ENCODE results near the gene GFI1B. TPM values are rescaled to one million over a fixed set of nuclear protein-coding genes. Genes with fewer than 3 reads are reported as not detected.

Gene GFI1B
- total RNA-seq, 1 donor from 2014 or later = 0.27 TPM

- no peak for TF ChIP-seq CTCF (IDR thresholded peaks at IDR 0.05; ENCODE audit: borderline replicate concordance)
- peaks cover 93% of the 10 kb centered on the region for H3K27me3 ChIP-seq (ENCODE audit: low read depth)
- no peak for DNase-seq
- H3K4me3 ChIP-seq = no peak overlapping the region
- H3K4me1 ChIP-seq = peaks cover 12% of the 10 kb centered on the region
- no peaks in the 10 kb centered on the region for H3K9me3 ChIP-seq (replicated peaks)
- intact Hi-C loops (cut with micrococcal nuclease) = no loop called here
- H3K36me3 ChIP-seq = no peaks in the 10 kb centered on the region
- H3K27ac ChIP-seq (replicated peaks) = no peak overlapping the region
Measured at GRCh38 chr9:132976571-132976970, 1.9 kb upstream of the GFI1B start.

- no peak overlapping the region for H3K4me3 ChIP-seq
- peaks cover 94% of the 10 kb centered on the region for H3K27me3 ChIP-seq (ENCODE audit: low read depth)
- no peaks in the 10 kb centered on the region for H3K9me3 ChIP-seq (replicated peaks)
- no peak for TF ChIP-seq CTCF (IDR thresholded peaks at IDR 0.05; ENCODE audit: borderline replicate concordance)
- no peak for DNase-seq
- peaks cover 4% of the 10 kb centered on the region for H3K4me1 ChIP-seq
- H3K36me3 ChIP-seq = no peaks in the 10 kb centered on the region
- H3K27ac ChIP-seq (replicated peaks) = no peak overlapping the region
- intact Hi-C loops (cut with micrococcal nuclease) = no loop called here
Measured at GRCh38 chr9:132978112-132978450, 413 bp upstream of the GFI1B start.

GRCh38 chr9:132980157-132980556, 1.7 kb downstream of the GFI1B start:
- H3K9me3 ChIP-seq (replicated peaks) = no peaks in the 10 kb centered on the region
- no peak for TF ChIP-seq CTCF (IDR thresholded peaks at IDR 0.05; ENCODE audit: borderline replicate concordance)
- H3K36me3 ChIP-seq = no peaks in the 10 kb centered on the region
- H3K4me1 ChIP-seq = peaks cover 4% of the 10 kb centered on the region
- H3K4me3 ChIP-seq = no peak overlapping the region
- H3K27ac ChIP-seq (replicated peaks) = no peak overlapping the region
- peaks cover 98% of the 10 kb centered on the region for H3K27me3 ChIP-seq (ENCODE audit: low read depth)
- DNase-seq = no peak
- intact Hi-C loops (cut with micrococcal nuclease) = no loop called here

- peaks cover 97% of the 10 kb centered on the region for H3K27me3 ChIP-seq (ENCODE audit: low read depth)
- no peak for DNase-seq
- no peaks in the 10 kb centered on the region for H3K36me3 ChIP-seq
- no peak for TF ChIP-seq CTCF (IDR thresholded peaks at IDR 0.05; ENCODE audit: borderline replicate concordance)
- H3K4me3 ChIP-seq = no peak overlapping the region
- H3K9me3 ChIP-seq (replicated peaks) = no peaks in the 10 kb centered on the region
- H3K27ac ChIP-seq (replicated peaks) = no peak overlapping the region
- peaks cover 22% of the 10 kb centered on the region for H3K4me1 ChIP-seq
- intact Hi-C loops (cut with micrococcal nuclease) = no loop called here
Measured at GRCh38 chr9:132982458-132982857, 4.0 kb downstream of the GFI1B start.

- no peak overlapping the region for H3K27ac ChIP-seq (replicated peaks)
- no peak for TF ChIP-seq CTCF (IDR thresholded peaks at IDR 0.05; ENCODE audit: borderline replicate concordance)
Measured at GRCh38 chr9:132983491-132984201, 5.2 kb downstream of the GFI1B start.

More at GRCh38 chr9:132983491-132984201, 5.2 kb downstream of the GFI1B start:
- DNase-seq = no peak
- no peaks in the 10 kb centered on the region for H3K9me3 ChIP-seq (replicated peaks)
- H3K36me3 ChIP-seq = no peaks in the 10 kb centered on the region
- H3K4me1 ChIP-seq = peaks cover 21% of the 10 kb centered on the region
- H3K4me3 ChIP-seq = no peak overlapping the region
- intact Hi-C loops (cut with micrococcal nuclease) = no loop called here
- H3K27me3 ChIP-seq (ENCODE audit: low read depth) = peaks cover 87% of the 10 kb centered on the region
